Effector memory CD8-positive, alpha-beta T cell (primary cell): ENCODE results near the gene JAK1.
"Not testable (repeated sequence)": the region's sequence is repeated elsewhere in the genome, so short reads cannot be mapped to it uniquely, and the experiment has no call there.

Source experiments
- ATAC-seq: fragments of 150-1000 bp; cut with Tn5 transposase; replicated peaks from 2 replicates; pipeline ENCODE4 v1.10.0; 2021; ENCODE audit warnings: mild to moderate bottlenecking, moderate library complexity
- DNase-seq, 3 experiments: peaks; one replicate each; pipeline ENCODE4 v3.0.0; 2021
- H3K27ac Mint-ChIP-seq, 2 donors: one replicate each; pipeline ENCODE4 v1.8.0; 2022; ENCODE audit warnings: mild to moderate bottlenecking in 2 of 2, mixed read lengths in 2 of 2, moderate library complexity in 2 of 2
- H3K27me3 Mint-ChIP-seq, 2 donors: one replicate each; pipeline ENCODE4 v1.8.0; 2022; ENCODE audit warnings: mixed read lengths in 2 of 2
- H3K36me3 Mint-ChIP-seq: one replicate; pipeline ENCODE4 v1.8.0; 2022; ENCODE audit warnings: mild to moderate bottlenecking, moderate library complexity, mixed read lengths; ENCODE audit not compliant: insufficient read depth
- H3K4me1 Mint-ChIP-seq, 2 donors: one replicate each; pipeline ENCODE4 v1.8.0; 2022; ENCODE audit warnings: low read depth in 2 of 2, mixed read lengths in 2 of 2
- H3K4me3 Mint-ChIP-seq, 2 donors: one replicate each; pipeline ENCODE4 v1.8.0; 2022; ENCODE audit warnings: mild to moderate bottlenecking in 2 of 2, mixed read lengths in 2 of 2, moderate library complexity in 2 of 2
- H3K9me3 Mint-ChIP-seq, 2 donors: one replicate each; pipeline ENCODE4 v1.8.0; 2022; ENCODE audit warnings: mixed read lengths in 2 of 2
- total RNA-seq, 9 experiments: gene quantifications; one replicate each; lab custom pipeline; 2026; lab: John Stamatoyannopoulos, UW

Gene JAK1
- 418 to 955 (median 726) reads per million in 9 experiments for total RNA-seq

DNA sequence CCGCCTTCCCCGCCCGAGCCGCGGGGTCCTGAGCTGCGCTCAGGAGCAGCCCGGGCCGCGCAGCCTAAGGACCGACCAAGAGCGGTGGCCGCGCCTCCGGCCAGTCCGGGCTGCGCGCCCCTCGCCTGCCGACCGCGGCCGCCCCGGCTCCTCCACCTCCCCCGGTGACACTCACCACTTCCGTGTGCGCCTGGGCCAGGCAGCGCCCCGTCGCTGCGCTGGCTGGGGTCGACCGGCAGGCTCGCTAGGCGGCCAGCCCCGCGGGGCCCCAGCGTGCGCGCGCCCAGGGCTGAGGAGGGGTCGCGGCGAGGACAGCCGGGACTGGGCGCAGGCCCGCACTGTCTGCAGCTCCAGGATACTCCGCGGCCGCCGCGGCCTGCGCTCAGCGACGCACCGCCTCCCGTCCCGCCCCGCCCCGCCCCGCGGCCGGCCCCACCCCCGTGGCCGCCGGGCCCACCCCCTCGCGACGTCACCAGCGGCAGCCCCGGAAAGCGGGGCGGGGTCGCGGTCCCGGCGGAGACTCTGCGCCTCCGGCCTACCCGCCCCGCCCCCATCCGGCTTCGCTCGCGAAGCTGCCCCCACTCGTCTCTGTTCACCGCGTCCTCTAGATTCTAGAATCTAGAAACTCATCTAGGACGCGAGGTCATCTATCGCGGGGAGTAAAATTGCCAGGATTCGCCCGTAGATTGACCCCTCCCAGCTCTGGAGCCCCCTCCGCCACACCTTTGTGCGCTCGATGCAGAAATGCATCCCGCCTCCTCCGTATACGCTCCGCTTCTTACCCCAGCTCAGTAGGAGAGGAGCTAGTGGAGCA lies at the start of gene JAK1:
Gene JAK1 (minus strand): TSS at position 392 of the 814 bp plus-strand sequence. CDS start 80,285 bp downstream, outside the sequence.
- peaks cover 43 to 49% of the 10 kb centered on the region in 2 donors for H3K4me1 Mint-ChIP-seq
- ATAC-seq: peak; percentile 71
- DNase-seq: peak; percentile 80 to 87 (median 86)
- H3K9me3 Mint-ChIP-seq: no peaks in the 10 kb centered on the region
- H3K36me3 Mint-ChIP-seq: peaks cover 42% of the 10 kb centered on the region
- peak within 1 kb of the TSS; percentile 96 to 98 for H3K27ac Mint-ChIP-seq
- H3K27me3 Mint-ChIP-seq: no peaks in the 10 kb centered on the region
- peak within 1 kb of the TSS; percentile 84 to 98 for H3K4me3 Mint-ChIP-seq

DNA sequence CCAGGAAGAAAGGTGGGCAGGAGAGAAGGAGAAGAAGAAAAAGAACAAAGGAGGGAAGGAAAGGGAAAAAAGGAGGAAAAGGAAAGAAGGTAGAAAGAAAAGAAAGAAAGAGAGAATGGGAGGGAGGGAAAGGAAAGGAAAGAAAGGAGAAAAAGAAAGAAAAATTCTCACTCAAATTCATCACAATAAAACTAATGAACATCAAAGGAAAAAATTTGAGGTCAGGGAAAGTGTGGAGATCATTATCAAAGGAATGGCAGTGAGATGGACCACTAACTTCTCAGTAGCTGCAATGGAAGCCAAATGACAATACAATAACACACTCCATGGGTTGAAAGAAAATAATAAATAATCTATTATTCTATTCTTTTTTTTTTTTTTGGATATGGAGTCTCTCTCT lies 48.0 kb upstream of the JAK1 start:
- Mint-ChIP-seq H3K4me3 (no peak overlapping the region), H3K4me1 (peaks cover 20 to 29% of the 10 kb centered on the region in 2 donors), H3K9me3 (no peaks in the 10 kb centered on the region), H3K27ac (no peak overlapping the region), H3K27me3 (no peaks in the 10 kb centered on the region), H3K36me3 (peaks cover 3% of the 10 kb centered on the region)
- no peak for ATAC-seq
- DNase-seq: no peak

DNA sequence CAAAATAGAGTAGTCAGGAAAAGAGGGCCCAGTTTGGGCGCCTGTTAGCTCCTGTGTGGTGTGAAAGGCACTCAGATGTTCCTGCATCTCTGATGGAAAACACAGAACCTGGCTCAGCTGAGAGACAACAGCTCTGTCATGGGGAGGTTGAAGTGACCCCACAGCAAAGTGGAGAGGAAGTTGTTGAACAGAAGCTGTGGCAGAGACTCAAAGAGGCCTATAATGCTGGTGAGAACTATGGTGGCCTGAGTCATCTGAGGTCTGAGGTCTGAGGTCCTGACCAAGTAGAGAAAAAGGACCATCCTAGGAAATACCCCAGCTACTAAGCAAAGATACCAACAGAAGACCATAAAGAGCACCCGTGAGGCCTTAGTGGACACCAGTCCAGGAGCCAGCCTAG lies 45.6 kb upstream of the JAK1 start:
- DNase-seq: no peak
- Mint-ChIP-seq H3K27ac (peak overlapping the region; percentile 7 to 84), H3K4me1 (peaks cover 26 to 32% of the 10 kb centered on the region in 2 donors), H3K27me3 (no peaks in the 10 kb centered on the region), H3K36me3 (no peaks in the 10 kb centered on the region), H3K4me3 (no peak overlapping the region), H3K9me3 (no peaks in the 10 kb centered on the region)
- ATAC-seq: peak; percentile 17

DNA sequence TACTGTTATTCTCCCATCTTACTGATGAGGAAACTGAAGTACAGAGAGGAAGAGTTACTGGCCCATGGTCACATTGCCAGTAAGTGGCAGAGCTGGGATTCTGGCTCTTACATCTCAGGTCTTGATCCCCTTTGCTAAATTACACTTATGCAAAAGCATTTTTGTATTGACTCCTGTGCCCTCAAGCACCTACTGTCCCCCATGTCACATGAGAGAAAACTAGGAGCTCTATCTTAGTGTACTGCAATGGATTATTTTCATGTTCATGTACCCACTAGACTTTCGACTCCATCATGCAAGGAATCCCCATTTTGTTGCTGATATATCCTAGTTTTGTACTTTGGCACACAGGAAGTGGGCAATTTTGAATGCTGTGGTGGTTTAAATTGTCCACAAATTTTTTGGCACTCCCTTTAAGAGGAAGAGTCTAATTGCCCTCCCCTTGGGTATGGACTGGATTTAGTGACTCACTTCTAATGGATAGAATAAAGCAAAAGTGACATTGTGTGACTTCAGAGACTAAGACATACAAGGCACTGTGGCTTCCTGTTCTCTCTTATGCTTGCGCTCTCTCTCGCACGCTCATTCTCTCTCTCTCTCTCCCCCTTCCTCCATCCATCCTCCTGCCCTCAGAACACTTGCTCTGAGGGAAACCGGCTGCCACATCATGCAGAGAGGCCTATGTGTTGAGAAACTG lies 43.5 kb upstream of the JAK1 start:
- peak overlapping the region in 1 of 2 donors; percentile 59 for H3K27ac Mint-ChIP-seq

DNA sequence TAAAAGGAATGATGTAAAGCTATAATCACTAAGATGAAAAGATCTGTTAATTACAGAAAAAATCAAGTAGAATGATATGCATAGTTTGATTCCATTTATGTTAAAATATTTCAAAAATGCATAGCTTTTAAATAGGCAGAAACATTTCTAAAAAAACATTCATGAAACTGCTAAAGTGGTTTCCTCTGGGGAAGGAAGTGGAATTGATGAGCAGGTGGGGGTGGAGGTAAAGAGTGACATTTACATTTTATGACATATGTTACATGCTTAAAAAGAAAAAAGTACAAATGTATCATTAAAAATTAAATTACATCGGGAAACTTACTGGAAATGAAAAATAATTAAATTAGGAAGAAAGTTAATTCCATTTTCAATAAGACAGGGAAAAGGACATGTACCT lies 42.8 kb upstream of the JAK1 start:
- ATAC-seq (peak; percentile 44), DNase-seq (no peak)
- Mint-ChIP-seq H3K9me3 (no peaks in the 10 kb centered on the region), H3K36me3 (no peaks in the 10 kb centered on the region), H3K4me3 (peak overlapping the region; percentile 8 to 68), H3K27ac (peak overlapping the region in 1 of 2 donors; percentile 59), H3K4me1 (peaks cover 25 to 31% of the 10 kb centered on the region in 2 donors), H3K27me3 (no peaks in the 10 kb centered on the region)

More for the DNA sequence above, 43.5 kb upstream of the JAK1 start:
- H3K9me3 Mint-ChIP-seq: no peaks in the 10 kb centered on the region
- peak overlapping the region; percentile 42 to 68 for H3K4me3 Mint-ChIP-seq
- ATAC-seq: peak; percentile 41
- no peaks in the 10 kb centered on the region for H3K27me3 Mint-ChIP-seq
- no peak for DNase-seq
- peaks cover 26 to 32% of the 10 kb centered on the region in 2 donors for H3K4me1 Mint-ChIP-seq
- H3K36me3 Mint-ChIP-seq: no peaks in the 10 kb centered on the region

DNA sequence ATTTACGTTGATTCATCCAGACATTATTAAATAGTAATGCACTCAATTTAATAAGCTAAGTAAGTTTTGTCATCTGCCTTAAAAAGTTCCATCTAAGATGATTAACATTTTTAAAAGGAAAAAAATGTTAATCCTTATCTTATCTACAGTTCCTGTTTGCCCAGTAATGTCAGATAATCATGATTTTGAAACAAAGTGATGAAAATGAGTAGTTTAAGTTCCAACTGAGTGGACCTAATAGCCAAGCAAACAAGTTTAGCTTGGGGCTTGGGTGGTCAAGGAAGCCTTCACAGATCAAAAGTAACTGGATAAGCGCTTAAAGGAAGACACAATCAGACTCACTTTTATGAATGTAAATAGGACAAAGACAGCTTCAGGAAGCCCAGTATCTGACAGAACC lies 40.5 kb upstream of the JAK1 start:
- Mint-ChIP-seq H3K27ac (no peak overlapping the region), H3K4me1 (peaks cover 32 to 37% of the 10 kb centered on the region in 2 donors), H3K27me3 (no peaks in the 10 kb centered on the region), H3K9me3 (no peaks in the 10 kb centered on the region), H3K36me3 (peaks cover 6% of the 10 kb centered on the region), H3K4me3 (no peak overlapping the region)
- ATAC-seq: no peak
- DNase-seq: no peak

DNA sequence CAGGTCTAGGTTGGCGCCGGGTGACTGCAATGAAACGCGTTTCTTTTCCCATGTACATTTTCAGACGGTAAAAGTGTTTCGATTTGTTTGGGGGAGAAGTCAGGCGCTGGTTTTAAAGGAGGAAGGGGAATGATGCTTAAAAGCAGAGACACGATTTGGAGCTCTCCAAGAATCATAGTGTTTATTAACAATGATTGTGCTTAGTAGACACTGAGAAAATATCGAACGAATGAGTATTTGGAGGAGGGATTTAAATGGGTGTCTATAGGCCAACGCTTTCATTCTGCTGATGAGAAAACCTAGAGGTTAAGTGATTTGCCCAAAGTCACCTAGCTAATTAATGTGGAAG lies 36.9 kb upstream of the JAK1 start:
- no peak for ATAC-seq
- Mint-ChIP-seq H3K9me3 (no peaks in the 10 kb centered on the region), H3K4me3 (peak overlapping the region; percentile 71 to 78), H3K27ac (peak overlapping the region; percentile 58 to 86), H3K36me3 (peaks cover 12% of the 10 kb centered on the region), H3K27me3 (no peaks in the 10 kb centered on the region), H3K4me1 (peaks cover 18 to 22% of the 10 kb centered on the region in 2 donors)
- DNase-seq: no peak

DNA sequence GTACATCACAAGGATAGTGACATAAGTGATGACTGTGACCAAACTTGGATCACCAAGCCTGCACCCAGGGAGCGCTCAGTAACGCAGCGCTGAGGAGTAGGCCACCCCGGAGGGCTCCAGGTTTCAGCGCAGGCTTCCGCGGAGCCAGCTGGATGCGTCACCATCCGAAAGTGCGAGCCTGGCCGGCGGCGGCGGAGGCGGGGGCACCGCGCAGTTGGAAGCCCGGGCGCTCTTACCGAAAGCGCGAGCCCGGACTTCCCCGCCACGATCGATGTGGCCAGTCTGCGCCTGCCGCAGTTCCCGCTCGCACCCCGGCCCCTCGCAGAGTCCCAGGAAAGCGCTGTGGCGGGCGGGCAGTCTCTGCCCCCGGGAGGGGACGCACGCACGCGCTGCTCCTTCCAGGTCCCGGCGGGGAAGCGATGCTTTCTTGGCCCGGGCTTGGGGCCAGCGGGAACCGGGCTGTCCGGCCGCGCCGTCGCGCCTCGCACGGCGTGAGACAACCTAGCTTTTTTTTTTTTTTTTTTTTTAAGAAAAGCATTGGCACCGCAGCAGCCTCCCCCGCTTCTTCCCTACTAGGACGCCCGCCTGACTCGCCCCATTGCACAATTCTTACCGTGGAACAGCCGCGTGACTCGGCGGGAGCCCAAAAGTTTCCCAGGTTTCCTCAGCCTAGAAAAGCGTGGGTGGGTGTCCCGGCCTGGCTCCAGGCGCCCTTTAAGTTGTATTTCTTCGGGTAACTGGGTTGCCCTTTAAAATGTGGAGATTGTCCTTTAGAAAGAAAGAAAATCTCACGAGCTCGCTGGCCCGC lies 36.4 kb upstream of the JAK1 start:
- Mint-ChIP-seq H3K9me3 (no peaks in the 10 kb centered on the region), H3K36me3 (peaks cover 12% of the 10 kb centered on the region), H3K27me3 (no peaks in the 10 kb centered on the region), H3K4me3 (peak overlapping the region; percentile 71 to 78), H3K27ac (peak overlapping the region; percentile 58 to 86), H3K4me1 (peaks cover 18 to 22% of the 10 kb centered on the region in 2 donors)
- ATAC-seq: peak; percentile 88
- DNase-seq: peak; percentile 76 to 84 (median 83)

DNA sequence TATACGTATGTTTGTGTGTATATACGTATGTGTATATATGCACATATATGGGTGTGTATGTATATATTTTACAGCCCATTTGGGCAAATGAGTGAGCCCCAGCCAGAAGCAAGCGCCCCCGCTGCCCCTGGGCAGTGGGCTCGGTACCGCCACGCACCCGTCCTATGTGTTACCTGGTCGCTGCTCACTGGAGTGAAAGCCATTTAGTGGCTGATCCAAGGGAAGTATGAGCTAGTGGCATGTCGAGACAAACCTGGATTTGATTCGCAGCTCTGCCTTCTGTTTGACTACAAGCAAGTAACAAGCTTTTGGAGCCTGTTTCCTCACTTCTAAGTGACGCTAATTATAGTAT lies 35.8 kb upstream of the JAK1 start:
- Mint-ChIP-seq H3K4me3 (peak overlapping the region; percentile 71 to 78), H3K27ac (peak overlapping the region; percentile 58 to 73), H3K36me3 (peaks cover 12% of the 10 kb centered on the region), H3K27me3 (no peaks in the 10 kb centered on the region), H3K4me1 (peaks cover 18 to 22% of the 10 kb centered on the region in 2 donors), H3K9me3 (no peaks in the 10 kb centered on the region)
- DNase-seq: no peak
- no peak for ATAC-seq

DNA sequence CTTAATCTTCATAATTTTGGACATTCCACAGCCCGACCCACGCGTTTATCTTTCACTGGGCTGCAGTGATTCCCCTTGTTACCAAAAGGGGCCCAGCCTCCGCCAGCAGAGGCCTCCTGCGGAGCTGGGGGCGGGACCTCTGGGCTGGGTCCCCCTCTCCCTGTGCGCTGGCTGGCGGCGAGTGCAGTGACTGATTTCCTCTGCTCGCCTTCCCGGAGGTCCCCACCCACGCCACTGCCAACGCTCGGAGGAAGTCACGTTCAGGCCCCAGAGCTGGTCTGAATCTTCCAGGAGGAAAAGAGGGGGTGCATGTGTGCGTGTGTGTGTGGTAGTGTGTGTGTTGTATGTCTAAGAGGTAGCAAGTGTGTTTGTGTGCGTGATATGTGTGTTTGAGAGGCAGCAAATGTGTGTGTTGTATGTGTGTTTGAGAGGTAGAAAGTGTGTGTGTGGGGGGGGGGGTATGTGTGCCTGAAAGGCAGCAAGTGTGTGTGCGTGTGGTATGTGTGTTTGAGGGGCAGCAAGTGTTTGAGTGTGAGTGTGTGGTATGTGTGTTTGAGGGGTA lies 35.0 kb upstream of the JAK1 start:
- H3K9me3 Mint-ChIP-seq: no peaks in the 10 kb centered on the region
- peak overlapping the region; percentile 58 to 73 for H3K27ac Mint-ChIP-seq
- peaks cover 12% of the 10 kb centered on the region for H3K36me3 Mint-ChIP-seq
- H3K4me3 Mint-ChIP-seq: peak overlapping the region; percentile 71 to 78
- ATAC-seq: peak; percentile 51
- H3K4me1 Mint-ChIP-seq: peaks cover 18 to 22% of the 10 kb centered on the region in 2 donors
- peak; percentile 48 to 58 (median 53) for DNase-seq
- H3K27me3 Mint-ChIP-seq: no peaks in the 10 kb centered on the region

DNA sequence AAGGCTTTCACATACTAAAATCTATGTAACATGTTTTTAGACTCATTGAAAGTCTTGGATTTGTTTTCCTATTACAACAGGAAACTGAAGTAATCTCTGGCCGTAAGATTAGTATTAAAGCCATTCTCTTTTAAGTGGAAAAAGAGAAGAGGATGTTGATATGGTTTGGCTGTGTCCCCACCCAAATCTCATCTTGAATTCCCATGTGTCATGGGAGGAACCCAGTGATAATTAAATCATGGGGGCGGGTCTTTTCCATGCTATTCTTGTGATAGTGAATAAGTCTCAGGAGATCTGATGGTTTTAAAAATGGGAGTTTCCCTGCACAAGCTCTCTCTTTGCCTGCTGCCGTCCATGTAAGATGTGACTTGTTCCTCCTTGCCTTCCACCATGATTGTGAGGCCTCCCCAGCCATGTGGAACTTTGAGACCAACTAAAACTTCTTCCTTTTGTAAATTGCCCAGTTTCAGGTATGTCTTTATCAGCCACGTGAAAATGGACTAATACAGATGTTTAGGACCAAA lies 32.1 kb upstream of the JAK1 start:
- H3K4me3 Mint-ChIP-seq, H3K27me3 Mint-ChIP-seq, DNase-seq, H3K9me3 Mint-ChIP-seq, ATAC-seq, H3K27ac Mint-ChIP-seq: not testable (repeated sequence)
- H3K4me1 Mint-ChIP-seq: peaks cover 17 to 20% of the 10 kb centered on the region in 2 donors
- H3K36me3 Mint-ChIP-seq: peaks cover 12% of the 10 kb centered on the region

DNA sequence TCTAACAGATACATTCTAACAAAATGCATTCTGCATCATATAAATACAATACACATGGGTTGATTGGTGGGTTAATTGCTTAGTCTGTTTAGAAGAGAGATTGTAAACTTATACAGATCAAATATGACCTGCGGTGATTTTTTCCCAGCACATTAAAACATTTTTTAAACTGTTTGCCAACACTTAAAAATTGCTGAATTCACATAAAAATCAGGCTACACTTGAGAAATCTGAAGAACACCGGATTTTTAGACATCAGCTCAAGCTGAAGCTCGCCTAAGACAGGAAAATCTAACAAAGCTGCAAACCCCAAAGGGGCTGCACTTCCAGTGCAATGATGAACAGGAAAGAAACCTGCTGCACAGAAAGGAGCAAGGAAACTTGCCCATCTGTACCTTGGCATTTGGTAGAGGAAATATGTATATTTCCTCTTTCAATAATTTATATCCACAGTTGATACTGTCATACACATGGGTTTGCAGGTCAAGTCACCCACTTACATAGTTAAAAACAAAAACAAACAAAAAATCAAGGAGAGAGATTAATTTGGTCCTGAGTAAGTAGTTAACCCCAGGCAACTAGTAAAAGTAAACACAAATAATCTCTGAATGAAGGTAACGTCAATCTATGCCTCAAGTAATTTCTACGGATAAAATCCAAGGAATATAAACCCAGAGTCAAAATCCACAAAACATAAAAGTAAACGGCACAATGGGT lies 30.4 kb upstream of the JAK1 start:
- ATAC-seq (no peak), DNase-seq (no peak)
- no peaks in the 10 kb centered on the region for H3K27me3 Mint-ChIP-seq
- H3K36me3 Mint-ChIP-seq: peaks cover 6% of the 10 kb centered on the region
- H3K27ac Mint-ChIP-seq: no peak overlapping the region
- no peaks in the 10 kb centered on the region for H3K9me3 Mint-ChIP-seq
- H3K4me1 Mint-ChIP-seq: peaks cover 6 to 8% of the 10 kb centered on the region in 2 donors
- H3K4me3 Mint-ChIP-seq: no peak overlapping the region
